Stimulated activated CD4-positive, alpha-beta T cell treated with anti-CD3 and anti-CD28 coated beads, Interleukin-1b, Interleukin-23, amount 100 ng/mL, for 24 hours (primary cell): ENCODE data around the gene SHISA4.
"Not testable (repeated sequence)": the region's sequence is repeated elsewhere in the genome, so short reads cannot be mapped to it uniquely, and the experiment has no call there.

Experiments
- DNase-seq, 4 experiments: peaks; one replicate each; pipeline ENCODE4 v3.0.0-alpha.2; 2020; ENCODE audit warnings: low read depth in 4 of 4, low spot score in 1 of 4

SHISA4 gene

GRCh38 chr1:201888282-201889089, at the start of gene SHISA4:
Gene SHISA4, plus strand, starts transcription at chr1:201888898. Its CDS starts 97 bp downstream, at chr1:201888995.
- DNase-seq = no peak

- DNase-seq = not testable (repeated sequence)
Observed at GRCh38 chr1:201839089-201839488, 49.6 kb upstream of the SHISA4 start.

- DNase-seq = no peak
Observed at GRCh38 chr1:201840055-201840454, 48.6 kb upstream of the SHISA4 start.

- DNase-seq = no peak
Observed at GRCh38 chr1:201840490-201840889, 48.2 kb upstream of the SHISA4 start.

- DNase-seq = no peak
Observed at GRCh38 chr1:201841265-201841912, 47.3 kb upstream of the SHISA4 start.

- DNase-seq = no peak
Observed at GRCh38 chr1:201842472-201843027, 46.1 kb upstream of the SHISA4 start.

- DNase-seq = no peak
Observed at GRCh38 chr1:201845331-201846083, 43.2 kb upstream of the SHISA4 start.

GRCh38 chr1:201847150-201847549, 41.5 kb upstream of the SHISA4 start:
- DNase-seq = no peak

- DNase-seq = no peak
Observed at GRCh38 chr1:201848230-201848629, 40.5 kb upstream of the SHISA4 start.

- DNase-seq = no peak
Observed at GRCh38 chr1:201849372-201850052, 39.2 kb upstream of the SHISA4 start.

GRCh38 chr1:201850053-201850397, 38.7 kb upstream of the SHISA4 start:
- DNase-seq = no peak

GRCh38 chr1:201851949-201852348, 36.7 kb upstream of the SHISA4 start:
- DNase-seq = no peak

GRCh38 chr1:201856722-201857121, 32.0 kb upstream of the SHISA4 start:
- DNase-seq = not testable (repeated sequence)

- DNase-seq = no peak
Observed at GRCh38 chr1:201859424-201859823, 29.3 kb upstream of the SHISA4 start.

GRCh38 chr1:201861448-201861847, 27.2 kb upstream of the SHISA4 start:
- DNase-seq = no peak

GRCh38 chr1:201870397-201870796, 18.3 kb upstream of the SHISA4 start:
- DNase-seq = no peak

- DNase-seq = no peak
Observed at GRCh38 chr1:201874672-201875071, 14.0 kb upstream of the SHISA4 start.

GRCh38 chr1:201876148-201876818, 12.4 kb upstream of the SHISA4 start:
- no peak for DNase-seq

GRCh38 chr1:201877877-201878401, 10.8 kb upstream of the SHISA4 start:
- DNase-seq = no peak

GRCh38 chr1:201880928-201881571, 7.6 kb upstream of the SHISA4 start:
- no peak for DNase-seq
